Right cardiac atrium (tissue), 5 donors: ENCODE results near the gene CDH4. TPM values are rescaled to one million over a fixed set of nuclear protein-coding genes. Genes with fewer than 3 reads are reported as not detected.
"Not testable (repeated sequence)": the region's sequence is repeated elsewhere in the genome, so short reads cannot be mapped to it uniquely, and the experiment has no call there.

Source experiments
- ATAC-seq, 2 donors: fragments of 200-7000 bp; cut with Tn5 transposase; one replicate each; pipeline versions ENCODE4 v1.8.0 to v1.9.1; 2020; ENCODE audit warnings: moderate library complexity in 2 of 2, mild to moderate bottlenecking in 1 of 2
- DNase-seq, 3 donors: peaks; one replicate each; pipeline ENCODE4 v3.0.0-alpha.2; 2020
- H3K27ac ChIP-seq: one replicate; pipeline ENCODE4 v1.5.1; 2013; ENCODE audit warnings: mild to moderate bottlenecking, low read length, control low read depth, moderate library complexity
- H3K27me3 ChIP-seq: one replicate; pipeline ENCODE4 v1.6.1; 2013; ENCODE audit not compliant: control insufficient read depth, insufficient read depth
- H3K4me1 ChIP-seq: one replicate; pipeline ENCODE4 v1.6.1; 2013; ENCODE audit warnings: low read length; ENCODE audit not compliant: control insufficient read depth, insufficient read depth
- H3K4me3 ChIP-seq: one replicate; pipeline ENCODE4 v1.5.1; 2013; ENCODE audit warnings: low read length, control low read depth
- H3K9me3 ChIP-seq: one replicate; pipeline ENCODE4 v1.6.1; 2013; ENCODE audit warnings: low read length; ENCODE audit not compliant: control insufficient read depth
- WGBS: extraction: QIAGEN DNeasy Blood & Tissue Kit; methylation state at CpG from one replicate; pipeline ENCODE4 v1.1.7; 2013; 5-methylcytosine and 5-hydroxymethylcytosine counted together
- intact Hi-C, 4 donors: fragments of 100-400 bp; cut with DNase I; formaldehyde crosslinking; loops; one replicate each; pipeline versions ENCODE4 v1.11.0 to v1.14.0; 2022 to 2023
- polyA plus RNA-seq: library from polyadenylated mRNA; stranded (reverse); fragments of 200-250 nt; gene quantifications from one replicate; pipeline ENCODE4 v1.2.3, GENCODE V29; 2013
- total RNA-seq, 4 donors: library from RNA; stranded (reverse); fragmentation: NEBNext Ultra II Directional; extraction: Animal tissue kit (Norgen Biotek cat#: 25700); gene quantifications; one replicate each; pipeline ENCODE4 v1.2.1, GENCODE V29; 2021
- donor health status: healthy with polysubstance abuse.
- donor health status: DM: no; HTN: yes; CAD: no.
- donor health status: DM: no; HTN: no; CAD: no.
- donor health status: DM: no; HTN: yes; CAD: no; lungs with severe emphysema.
- donor health status: DM: yes; HTN: yes; CAD: no.

Gene CDH4
- total and polyA plus RNA-seq, 5 donors, result 0.21 to 1.0 (median 0.39) TPM

- Histone ChIP-seq H3K4me3 (no peak overlapping the region), H3K4me1 (no peaks in the 10 kb centered on the region), H3K9me3 (no peaks in the 10 kb centered on the region), H3K27ac (no peak overlapping the region), H3K27me3 (no peaks in the 10 kb centered on the region)
- intact Hi-C loops, result no loop called here
- 80% methylated on average over 24 of the region's 24 CpGs for WGBS
- no peak for ATAC-seq
- peak; percentile 5 to 53 (median 21) for DNase-seq
These were observed 601.3 kb downstream of the CDH4 start for GRCh38 chr20:61853073-61854005.

- H3K4me1 ChIP-seq, H3K9me3 ChIP-seq, H3K27me3 ChIP-seq, intact Hi-C loops, H3K27ac ChIP-seq, H3K4me3 ChIP-seq, ATAC-seq: not testable (repeated sequence)
- 97% methylated on average over 4 of the region's 4 CpGs for WGBS
- peak; percentile 1 to 15 (median 8) for DNase-seq
These were observed 602.5 kb downstream of the CDH4 start for GRCh38 chr20:61854538-61854937.

- no peak for ATAC-seq
- intact Hi-C loops, result no loop called here
These were observed 603.2 kb downstream of the CDH4 start for GRCh38 chr20:61855286-61855685.

GRCh38 chr20:61856626-61857413 is 604.8 kb downstream of the CDH4 start:
- DNase-seq (peak; percentile 4 to 28 (median 25)), ATAC-seq (no peak)
- no peaks in the 10 kb centered on the region for H3K27me3 ChIP-seq
- WGBS, result 87% methylated on average over 31 of the region's 31 CpGs
- no peak overlapping the region for H3K4me3 ChIP-seq
- H3K9me3 ChIP-seq, result no peaks in the 10 kb centered on the region
- no peaks in the 10 kb centered on the region for H3K4me1 ChIP-seq
- H3K27ac ChIP-seq, result no peak overlapping the region
- intact Hi-C loops, result no loop called here

More at GRCh38 chr20:61855286-61855685, 603.2 kb downstream of the CDH4 start:
- Histone ChIP-seq H3K4me1 (no peaks in the 10 kb centered on the region), H3K4me3 (no peak overlapping the region), H3K9me3 (no peaks in the 10 kb centered on the region), H3K27ac (no peak overlapping the region), H3K27me3 (no peaks in the 10 kb centered on the region)
- peak; percentile 0 to 34 (median 27) for DNase-seq
- whole genome bisulfite sequencing, result 31% methylated on average over 8 of the region's 8 CpGs

GRCh38 chr20:61857414-61857775 is 605.3 kb downstream of the CDH4 start:
- H3K4me3 ChIP-seq, result no peak overlapping the region
- intact Hi-C loops, result no loop called here
- WGBS, result 77% methylated on average over 10 of the region's 10 CpGs
- DNase-seq (peak; percentile 3 to 24 (median 13)), ATAC-seq (no peak)
- no peaks in the 10 kb centered on the region for H3K27me3 ChIP-seq
- H3K4me1 ChIP-seq, result no peaks in the 10 kb centered on the region
- no peaks in the 10 kb centered on the region for H3K9me3 ChIP-seq
- H3K27ac ChIP-seq, result no peak overlapping the region

- ATAC-seq, result no peak
- H3K9me3 ChIP-seq, result no peaks in the 10 kb centered on the region
- WGBS, result 94% methylated on average over 1 of the region's 1 CpG
- no peak overlapping the region for H3K4me3 ChIP-seq
- H3K27ac ChIP-seq, result no peak overlapping the region
- H3K4me1 ChIP-seq, result no peaks in the 10 kb centered on the region
- intact Hi-C loops, result no loop called here
- no peak for DNase-seq
- no peaks in the 10 kb centered on the region for H3K27me3 ChIP-seq
These were observed 605.8 kb downstream of the CDH4 start for GRCh38 chr20:61857884-61858283.

GRCh38 chr20:61859767-61860166 is 607.7 kb downstream of the CDH4 start:
- DNase-seq (peak in 2 of 3 donors; percentile 10 to 14), ATAC-seq (no peak)
- 86% methylated on average over 13 of the region's 13 CpGs for WGBS
- no peak overlapping the region for H3K27ac ChIP-seq
- no peaks in the 10 kb centered on the region for H3K27me3 ChIP-seq
- H3K4me1 ChIP-seq, result no peaks in the 10 kb centered on the region
- intact Hi-C loops, result no loop called here
- no peaks in the 10 kb centered on the region for H3K9me3 ChIP-seq
- no peak overlapping the region for H3K4me3 ChIP-seq

GRCh38 chr20:61860260-61860987 is 608.4 kb downstream of the CDH4 start:
- H3K27me3 ChIP-seq, result no peaks in the 10 kb centered on the region
- intact Hi-C loops, result no loop called here
- peak in 2 of 3 donors; percentile 10 to 13 for DNase-seq
- no peak overlapping the region for H3K4me3 ChIP-seq
- H3K27ac ChIP-seq, result no peak overlapping the region
- H3K9me3 ChIP-seq, result no peaks in the 10 kb centered on the region
- 71% methylated on average over 8 of the region's 8 CpGs for WGBS
- no peaks in the 10 kb centered on the region for H3K4me1 ChIP-seq
- no peak for ATAC-seq

GRCh38 chr20:61861054-61861841 is 609.2 kb downstream of the CDH4 start:
- peak in 2 of 3 donors; percentile 20 to 44 for DNase-seq
- intact Hi-C loops, result no loop called here
- 85% methylated on average over 33 of the region's 33 CpGs for WGBS

GRCh38 chr20:61861858-61862257 is 609.8 kb downstream of the CDH4 start:
- 90% methylated on average over 15 of the region's 15 CpGs for WGBS
- H3K4me1 ChIP-seq, result no peaks in the 10 kb centered on the region
- intact Hi-C loops, result no loop called here

More at GRCh38 chr20:61861054-61861841, 609.2 kb downstream of the CDH4 start:
- no peaks in the 10 kb centered on the region for H3K9me3 ChIP-seq
- H3K27ac ChIP-seq, result no peak overlapping the region
- ATAC-seq, result peak in 1 of 2 donors; percentile 21
- H3K4me1 ChIP-seq, result no peaks in the 10 kb centered on the region
- no peak overlapping the region for H3K4me3 ChIP-seq
- no peaks in the 10 kb centered on the region for H3K27me3 ChIP-seq

More at GRCh38 chr20:61861858-61862257, 609.8 kb downstream of the CDH4 start:
- no peak overlapping the region for H3K4me3 ChIP-seq
- ATAC-seq (no peak), DNase-seq (peak in 1 of 3 donors; percentile 27)
- H3K27ac ChIP-seq, result no peak overlapping the region
- no peaks in the 10 kb centered on the region for H3K9me3 ChIP-seq
- no peaks in the 10 kb centered on the region for H3K27me3 ChIP-seq
